HEK293 (cell line): Measurements from ENCODE around the gene CACNA1B.

Source experiments
- CTCF ChIP-seq: fragments of 450-650 bp; formaldehyde crosslinking; IDR thresholded peaks from 2 replicates; pipeline ENCODE4 v1.5.1; 2016; ENCODE audit warnings: missing biosample characterization, missing genetic modification characterization
- MZF1 ChIP-seq: fragments of 450-650 bp; formaldehyde crosslinking; IDR thresholded peaks from 2 replicates; pipeline ENCODE4 v1.5.1; 2017; ENCODE audit warnings: missing biosample characterization, missing genetic modification characterization, borderline replicate concordance
- OSR2 ChIP-seq: fragments of 450-650 bp; formaldehyde crosslinking; IDR thresholded peaks from 2 replicates; pipeline ENCODE4 v1.5.1; 2016; ENCODE audit warnings: missing biosample characterization, missing genetic modification characterization
- PBX3 ChIP-seq: sonication (generic); formaldehyde crosslinking; IDR thresholded peaks from 2 replicates; pipeline ENCODE4 v1.8.1; 2022; ENCODE audit warnings: mild to moderate bottlenecking, moderate library complexity, missing genetic modification reagents
- ZBTB21 ChIP-seq: fragments of 450-650 bp; formaldehyde crosslinking; IDR thresholded peaks from 2 replicates; pipeline ENCODE4 v1.5.1; 2017; ENCODE audit warnings: missing biosample characterization, missing genetic modification characterization
- ZNF121 ChIP-seq: fragments of 450-650 bp; formaldehyde crosslinking; IDR thresholded peaks from 2 replicates; pipeline ENCODE4 v1.5.1; 2016; ENCODE audit warnings: missing biosample characterization, missing genetic modification characterization
- ZNF148 ChIP-seq: fragments of 450-650 bp; formaldehyde crosslinking; IDR thresholded peaks from 2 replicates; pipeline ENCODE4 v1.5.0; 2017; ENCODE audit warnings: missing biosample characterization, missing genetic modification characterization, borderline replicate concordance
- ZNF24 ChIP-seq: fragments of 450-650 bp; formaldehyde crosslinking; IDR thresholded peaks from 2 replicates; pipeline ENCODE4 v1.5.1; 2016; ENCODE audit warnings: missing biosample characterization, missing genetic modification characterization
- ZNF274 ChIP-seq, 2 experiments: fragments of 200-500 bp in 1 of 2; fragments of 450-650 bp in 1 of 2; sonication (Bioruptor generic) in 1 of 2; formaldehyde crosslinking in 1 of 2; IDR thresholded peaks; 2 replicates each; pipeline versions ENCODE4 v1.5.1 to v1.6.1; 2014 to 2016; ENCODE audit warnings: borderline replicate concordance in 1 of 2, inconsistent platforms in 1 of 2, low read length in 1 of 2, missing biosample characterization in 1 of 2, missing genetic modification characterization in 1 of 2
- ZNF548 ChIP-seq: fragments of 450-650 bp; formaldehyde crosslinking; IDR thresholded peaks from 2 replicates; pipeline ENCODE4 v1.5.1; 2016; ENCODE audit warnings: missing biosample characterization, missing genetic modification characterization

GRCh38 chr9:137873858-137874362 lies 3.7 kb upstream of the CACNA1B start:
- TF ChIP-seq ZBTB21 (tag by site-specific recombination), result no peak
- no peak for TF ChIP-seq MZF1 (tag by site-specific recombination)
- TF ChIP-seq CTCF (tag by site-specific recombination), result no peak
- no peak for TF ChIP-seq OSR2 (tag by site-specific recombination)
- TF ChIP-seq ZNF548, result no peak
- TF ChIP-seq PBX3, result no peak
- no peak for TF ChIP-seq ZNF24 (tag by site-specific recombination)
- no peak for TF ChIP-seq ZNF274 (IDR thresholded peaks at IDR 0.05; ENCODE audit: low read length)
- TF ChIP-seq ZNF274 (tag by site-specific recombination; IDR thresholded peaks at IDR 0.05; ENCODE audit: borderline replicate concordance), result no peak
- TF ChIP-seq ZNF148, result no peak
- no peak for TF ChIP-seq ZNF121 (tag by site-specific recombination)
